ENCODE results near the gene IGFBP1.

The IGFBP1 gene

DNA sequence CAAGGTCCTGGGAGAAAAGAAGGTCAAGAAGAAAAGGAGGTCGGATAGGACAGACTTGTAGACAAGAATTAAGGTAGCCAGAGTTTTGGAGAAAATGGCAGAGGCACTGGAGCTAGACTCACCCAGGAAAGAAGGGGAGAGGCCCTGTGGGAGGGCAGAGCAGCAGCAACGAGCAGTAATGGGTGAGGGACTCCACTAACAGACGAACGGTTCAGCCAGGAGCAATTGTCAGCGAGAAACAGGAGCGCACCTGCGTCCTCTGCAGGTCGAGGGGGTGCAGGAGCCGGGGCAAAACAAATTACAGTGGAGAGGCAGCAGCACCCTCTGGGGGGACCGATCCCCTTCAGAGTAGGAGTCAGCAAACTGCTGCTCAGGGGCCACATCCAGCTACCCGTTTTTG lies 51.3 kb downstream of the IGFBP1 start:
- no peak for DNase-seq

- DNase-seq = peak in 2 of 5 experiments; percentile 42 to 66
These were observed 52.0 kb downstream of the IGFBP1 start for GRCh38 chr7:45940237-45940781.

- no peak for DNase-seq
These were observed 52.7 kb downstream of the IGFBP1 start for GRCh38 chr7:45940939-45941338.

Data from T-helper 2 cell (primary cell).